ENCODE measurements around the gene GCNT1.
"Not testable (repeated sequence)": the region's sequence is repeated elsewhere in the genome, so short reads cannot be mapped to it uniquely, and the experiment has no call there.

GCNT1 gene

DNA sequence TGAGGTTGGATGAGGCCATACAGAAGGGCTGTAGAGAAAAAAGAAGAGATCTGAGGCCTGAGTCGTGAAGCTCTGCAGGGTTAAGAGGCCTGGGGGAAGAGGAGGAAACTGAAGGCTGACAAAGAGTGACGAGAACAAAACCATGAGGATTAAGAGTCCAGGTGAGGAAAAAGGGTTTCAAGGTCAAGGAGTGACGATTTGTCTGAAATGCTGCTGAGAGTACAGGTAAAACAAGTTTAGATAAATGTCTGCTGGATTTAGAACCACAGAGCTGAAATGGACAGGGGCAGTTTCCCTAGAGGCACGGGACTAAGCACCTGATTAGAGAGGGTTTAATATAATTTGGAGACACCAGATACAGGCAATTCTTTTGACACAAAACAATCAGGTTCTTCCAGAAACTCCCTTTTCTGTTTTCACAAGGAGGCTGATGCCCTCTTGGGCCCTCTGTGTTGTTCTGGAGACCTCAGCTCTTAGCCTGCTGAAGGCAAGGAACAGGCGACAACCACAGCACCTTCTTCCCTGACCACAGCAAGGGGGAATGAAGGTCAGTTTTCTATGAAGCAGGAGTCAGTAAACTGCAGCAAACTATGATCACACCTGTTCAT is 14.6 kb upstream of the GCNT1 start:
- DNase-seq, result no peak

- DNase-seq, result no peak
These were observed 13.0 kb upstream of the GCNT1 start for GRCh38 chr9:76445976-76446375.

DNA sequence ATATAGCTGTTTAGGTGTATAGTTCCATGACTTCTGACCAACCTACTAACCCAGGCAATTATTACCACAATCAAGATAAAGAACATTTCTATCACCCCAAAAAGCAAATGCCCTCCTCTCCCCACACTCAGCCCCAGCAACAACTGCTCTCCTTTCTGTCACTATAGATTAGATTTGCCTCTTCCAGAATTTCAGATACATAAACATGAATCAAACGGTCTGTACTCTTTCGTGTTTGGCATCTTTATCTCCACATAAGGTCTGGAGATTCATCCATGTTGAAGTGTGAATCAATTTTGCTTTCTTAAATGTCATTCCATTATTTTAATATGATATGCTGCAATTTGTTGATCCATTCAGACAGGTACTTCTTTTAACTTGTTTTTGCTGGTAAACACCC is 10.5 kb upstream of the GCNT1 start:
- no peak for DNase-seq

DNA sequence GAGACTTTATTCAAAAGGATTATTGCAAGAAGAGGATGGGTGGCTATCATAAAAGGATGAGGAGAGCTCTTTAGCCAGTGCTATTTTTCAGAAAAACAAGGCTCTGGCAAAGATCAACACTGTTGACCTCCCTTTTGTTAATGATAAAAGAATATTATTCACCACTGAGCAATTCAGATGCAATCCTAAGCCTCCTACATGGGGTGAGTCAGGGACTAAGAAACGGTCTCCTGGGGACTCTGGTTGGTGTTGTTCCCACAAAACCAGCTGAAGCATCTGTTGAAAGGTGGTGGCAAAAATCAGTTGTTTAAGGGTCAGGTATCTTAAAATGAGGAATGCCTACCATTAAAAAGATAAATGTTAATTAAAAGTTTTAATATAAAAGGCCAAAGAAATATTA is 7.7 kb upstream of the GCNT1 start:
- DNase-seq, result no peak

DNA sequence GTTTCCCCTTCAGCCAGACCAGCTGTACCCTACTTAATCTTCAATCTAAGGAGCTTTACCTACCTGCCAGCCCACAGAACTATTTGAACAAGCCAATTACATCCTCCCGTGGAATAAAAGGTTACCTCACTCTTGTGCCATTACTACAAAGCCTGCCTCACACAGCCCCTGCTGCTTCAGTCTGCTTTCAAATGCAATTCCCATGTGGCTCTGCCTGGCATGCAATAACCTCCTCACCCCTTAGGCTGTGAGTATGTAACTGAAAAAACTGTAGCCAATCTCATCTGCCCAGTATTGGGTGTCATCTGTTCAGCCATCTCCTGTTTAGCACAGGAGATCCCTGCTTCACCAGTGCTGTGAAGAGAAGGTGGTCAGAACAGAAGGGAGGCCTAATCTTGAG is 6.1 kb upstream of the GCNT1 start:
- DNase-seq, result no peak

GRCh38 chr9:76453785-76454184 is 5.2 kb upstream of the GCNT1 start:
- DNase-seq, result no peak

- no peak for DNase-seq
These were observed 4.7 kb upstream of the GCNT1 start for GRCh38 chr9:76454311-76454710.

DNA sequence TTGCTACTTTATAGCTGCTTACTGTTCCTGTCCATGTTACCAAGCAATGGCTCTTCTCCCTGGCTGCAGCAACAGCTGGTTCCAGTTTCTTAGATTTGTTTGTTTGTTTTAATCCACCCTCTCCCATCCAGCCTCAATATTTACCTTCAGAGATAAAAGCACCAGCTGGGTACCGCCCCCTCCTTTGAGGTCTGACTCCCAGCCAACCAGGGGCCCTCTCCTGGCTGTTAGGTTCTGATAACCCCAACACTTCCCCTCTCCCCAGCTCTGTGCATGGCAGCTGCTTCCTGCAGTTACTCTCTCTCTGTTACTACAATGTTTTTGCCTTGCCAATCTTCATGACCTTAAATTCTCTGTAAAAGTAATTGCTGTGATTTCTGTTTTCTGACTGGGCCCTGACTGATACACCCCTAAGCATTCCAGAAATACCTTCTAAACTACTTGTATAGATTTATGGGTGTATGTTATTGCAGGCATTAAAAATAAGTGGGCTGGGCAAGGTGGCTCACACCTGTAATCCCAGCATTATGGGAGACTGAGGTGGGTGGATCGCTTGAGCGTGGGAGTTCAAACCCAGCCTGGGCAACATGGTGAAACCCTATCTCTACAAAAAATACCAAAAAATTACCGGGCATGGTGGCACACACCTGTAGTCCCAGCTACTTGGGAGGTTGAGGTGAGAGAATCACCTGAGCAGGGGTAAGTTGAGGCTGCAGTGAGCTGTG is 2.6 kb upstream of the GCNT1 start:
- DNase-seq, result peak; percentile 29

- DNase-seq, result peak; percentile 13
These were observed 983 bp downstream of the GCNT1 start for GRCh38 chr9:76459694-76460635.

DNA sequence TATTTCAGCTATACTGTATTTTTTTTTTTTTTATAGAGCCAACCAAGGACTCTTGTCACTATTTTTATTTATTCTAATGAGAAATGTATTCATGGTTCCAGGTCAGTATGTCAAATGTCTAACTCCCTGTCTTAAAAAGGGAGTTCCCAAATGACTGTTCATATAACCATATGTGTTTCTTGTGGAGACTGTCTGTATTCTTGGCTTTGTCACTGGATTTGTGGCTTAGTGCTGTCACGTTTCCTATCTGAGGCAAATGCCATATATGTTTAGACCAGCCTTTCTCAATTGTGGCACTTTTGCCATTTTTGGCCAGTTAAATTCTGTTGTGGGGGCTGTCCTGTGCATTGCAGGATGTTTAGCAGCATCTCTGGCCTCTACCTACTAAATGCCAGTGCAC is 3.1 kb downstream of the GCNT1 start:
- DNase-seq, result no peak

GRCh38 chr9:76463211-76463610 is 4.2 kb downstream of the GCNT1 start:
- no peak for DNase-seq

DNA sequence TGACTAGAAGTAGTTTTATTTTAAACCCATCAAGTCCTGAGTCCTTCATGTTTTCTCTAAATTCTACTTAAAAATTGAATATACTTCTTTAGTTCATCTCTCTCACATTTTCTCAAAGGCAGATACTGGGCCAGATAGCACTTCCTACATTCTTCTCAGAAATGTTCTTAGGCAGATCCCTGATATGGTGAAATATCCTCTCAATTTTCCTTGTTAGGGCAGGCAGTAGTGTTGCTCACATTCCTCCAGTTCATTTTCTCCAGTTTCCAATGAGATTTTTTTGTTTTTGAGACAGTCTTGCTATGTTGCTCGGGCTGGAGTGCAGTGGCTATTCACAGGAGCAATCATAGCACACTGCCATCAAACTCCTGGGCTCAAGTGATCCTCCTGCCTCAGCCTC is 5.7 kb downstream of the GCNT1 start:
- DNase-seq, result no peak

- no peak for DNase-seq
These were observed 6.7 kb downstream of the GCNT1 start for GRCh38 chr9:76465442-76466298.

DNA sequence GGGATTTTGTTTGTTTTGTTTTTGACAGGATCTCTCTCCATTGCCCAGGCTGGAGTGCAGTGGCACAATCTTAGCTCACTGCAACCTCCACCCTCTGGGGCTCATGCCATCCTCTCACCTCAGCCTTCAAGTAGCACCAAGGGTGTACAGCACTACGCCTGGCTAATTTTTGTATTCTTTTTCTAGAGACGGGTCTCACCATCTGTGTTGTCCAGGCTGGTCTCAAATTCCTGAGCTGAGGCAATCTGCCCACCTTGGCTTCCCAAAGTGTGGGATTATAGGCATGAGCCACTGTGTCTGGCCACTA is 7.3 kb downstream of the GCNT1 start:
- no peak for DNase-seq

GRCh38 chr9:76474419-76474818 is 15.4 kb downstream of the GCNT1 start:
- DNase-seq, result no peak

DNA sequence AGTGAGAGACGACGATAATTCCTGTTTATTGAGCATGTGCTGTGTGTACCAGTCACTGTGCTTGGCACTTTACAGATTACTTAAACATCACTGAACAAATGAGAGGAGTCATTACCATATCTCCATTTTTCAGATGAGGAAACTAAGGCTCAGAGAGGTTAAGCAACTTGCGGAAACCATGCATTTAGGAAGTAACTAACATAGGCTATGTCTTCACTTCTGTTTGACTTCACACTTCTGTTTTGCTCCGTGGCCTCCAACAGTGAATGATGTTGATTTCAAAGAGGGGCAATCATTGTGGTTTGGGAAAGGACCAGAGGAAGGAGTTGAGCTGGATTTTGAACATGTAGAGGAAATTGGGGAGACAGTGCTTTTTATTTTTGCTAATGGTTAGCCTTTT is 16.7 kb downstream of the GCNT1 start:
- no peak for DNase-seq

- not testable (repeated sequence) for DNase-seq
These were observed 18.8 kb downstream of the GCNT1 start for GRCh38 chr9:76477818-76478217.

- no peak for DNase-seq
These were observed 19.2 kb downstream of the GCNT1 start for GRCh38 chr9:76478226-76478625.

DNA sequence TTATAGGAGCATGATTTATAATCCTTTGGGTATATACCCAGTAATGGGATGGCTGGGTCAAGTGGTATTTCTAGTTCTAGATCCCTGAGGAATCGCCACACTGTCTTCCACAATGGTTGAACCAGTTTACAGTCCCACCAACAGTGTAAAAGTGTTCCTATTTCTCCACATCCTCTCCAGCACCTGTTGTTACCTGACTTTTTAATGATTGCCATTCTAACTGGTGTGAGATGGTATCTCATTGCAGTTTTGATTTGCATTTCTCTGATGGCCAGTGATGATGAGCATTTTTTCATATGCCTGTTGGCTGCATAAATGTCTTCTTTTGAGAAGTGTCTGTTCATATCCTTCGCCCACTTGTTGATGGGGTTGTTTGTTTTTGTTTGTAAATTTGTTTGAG is 20.4 kb downstream of the GCNT1 start:
- not testable (repeated sequence) for DNase-seq

GRCh38 chr9:76486151-76486550 is 27.2 kb downstream of the GCNT1 start:
- no peak for DNase-seq

GRCh38 chr9:76490249-76490990 is 31.4 kb downstream of the GCNT1 start:
- no peak for DNase-seq

DNA sequence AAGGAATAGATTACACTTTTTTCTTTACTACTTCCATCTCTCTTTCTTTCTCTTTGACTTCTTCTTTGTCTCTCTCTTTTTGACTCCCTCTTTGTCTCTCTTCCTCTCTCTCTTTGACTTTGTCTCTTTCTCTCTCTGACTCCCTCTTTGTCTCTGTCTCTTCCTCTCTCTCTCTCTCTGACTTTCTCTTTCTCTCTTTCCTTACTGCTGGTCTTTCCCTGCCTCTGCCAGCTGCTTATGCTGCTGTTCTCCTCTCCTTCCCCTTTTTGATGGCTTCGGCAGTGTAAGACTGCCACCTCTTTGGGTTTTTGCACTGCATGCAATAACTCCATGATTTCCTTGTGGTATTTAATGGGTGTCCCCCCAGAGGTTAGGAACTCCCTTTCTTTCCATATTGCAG is 32.1 kb downstream of the GCNT1 start:
- not testable (repeated sequence) for DNase-seq
